HFF-Myc (cell line): ENCODE data around the gene TOM1L2.

Source experiments
- DNase-seq: peaks from one replicate; pipeline ENCODE4 v3.0.0-alpha.2; 2011; ENCODE audit warnings: low read depth; ENCODE audit errors: extremely low read depth
- H3K4me3 ChIP-seq: replicated peaks from 2 replicates; pipeline ENCODE4 v1.5.1; 2011; ENCODE audit warnings: low read depth, mild to moderate bottlenecking, control low read depth, low read length
- CTCF ChIP-seq: IDR thresholded peaks from 2 replicates; pipeline ENCODE4 v1.5.1; 2012; ENCODE audit warnings: mild to moderate bottlenecking, low read depth, low read length, control low read depth; ENCODE audit errors: missing control alignments

The TOM1L2 gene

DNA sequence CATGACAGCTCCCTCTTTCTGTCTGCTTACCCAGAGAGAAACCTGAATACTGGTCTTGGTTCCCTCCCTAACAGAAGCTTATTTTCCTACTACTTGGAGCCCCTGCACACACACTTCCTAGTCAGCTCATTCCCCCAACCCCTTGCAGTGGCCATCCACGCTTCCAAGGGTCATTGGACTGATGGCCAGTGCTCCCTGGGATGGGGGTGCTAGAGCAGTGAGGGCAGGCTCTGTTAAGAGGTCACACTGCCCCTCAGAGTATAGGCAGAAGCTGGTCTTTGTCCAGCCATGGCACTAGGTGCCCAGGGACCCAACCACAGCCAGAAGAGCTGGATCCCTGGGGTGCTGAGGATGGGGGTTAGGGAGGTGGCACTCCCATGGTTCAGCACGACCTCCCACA, 13.0 kb upstream of the TOM1L2 start:
- TF ChIP-seq CTCF = no peak
- H3K4me3 ChIP-seq = no peak overlapping the region
- DNase-seq = no peak

- TF ChIP-seq CTCF = no peak
- DNase-seq = no peak
- no peak overlapping the region for H3K4me3 ChIP-seq
Measured at GRCh38 chr17:17983776-17984175, 11.6 kb upstream of the TOM1L2 start.

DNA sequence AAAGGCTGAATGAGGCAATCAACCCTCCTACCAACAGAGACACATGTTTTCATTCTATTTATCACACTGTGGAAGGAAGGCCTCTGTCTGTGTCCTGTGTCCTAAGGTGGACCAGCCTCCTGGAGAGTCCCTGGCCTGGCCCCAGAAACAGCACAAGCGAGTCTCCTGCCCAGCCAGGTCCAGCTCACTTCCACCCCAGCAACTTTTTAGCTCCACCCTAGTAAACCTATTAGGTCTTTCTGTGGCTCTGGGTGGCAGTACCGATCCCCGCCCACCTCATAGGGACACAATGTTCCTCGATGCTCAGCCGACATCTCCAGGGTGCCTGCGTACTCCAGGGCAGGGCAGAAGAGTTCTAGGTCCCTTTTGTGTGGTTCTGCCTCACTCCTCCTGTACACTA, 11.2 kb upstream of the TOM1L2 start:
- DNase-seq = no peak
- no peak overlapping the region for H3K4me3 ChIP-seq
- TF ChIP-seq CTCF = no peak

- H3K4me3 ChIP-seq = no peak overlapping the region
- no peak for TF ChIP-seq CTCF
- DNase-seq = no peak
Measured at GRCh38 chr17:17982801-17983200, 10.6 kb upstream of the TOM1L2 start.

- no peak overlapping the region for H3K4me3 ChIP-seq
- TF ChIP-seq CTCF = no peak
- DNase-seq = no peak
Measured at GRCh38 chr17:17981330-17981729, 9.1 kb upstream of the TOM1L2 start.

- H3K4me3 ChIP-seq = no peak overlapping the region
- no peak for TF ChIP-seq CTCF
- DNase-seq = no peak
Measured at GRCh38 chr17:17979778-17980177, 7.6 kb upstream of the TOM1L2 start.
